ENCODE results near the gene ANKRD36B. TPM values are rescaled to one million over a fixed set of nuclear protein-coding genes. Genes with fewer than 3 reads are reported as not detected.

Gene ANKRD36B
- total RNA-seq (2022; extraction: Qiagen RNA extraction) = 4.3 to 5.9 TPM (median 5.4 TPM) in 5 replicates

GRCh38 chr2:97589598-97590510, at the start of gene ANKRD36B:
ANKRD36B (minus strand) TSS chr2:97589877; CDS start chr2:97589685, 192 bp downstream.

Other genes starting within 250 kb of the ANKRD36B start
- gene COX5B, start 56.2 kb upstream of the ANKRD36B start, total RNA-seq (2022; extraction: Qiagen RNA extraction) = 206 to 338 TPM (median 315 TPM) in 5 replicates
- gene ACTR1B, start 74.2 kb upstream of the ANKRD36B start, total RNA-seq (2022; extraction: Qiagen RNA extraction) = 38.1 to 44.6 TPM (median 42.1 TPM) in 5 replicates
- gene C2orf92, start 79.8 kb upstream of the ANKRD36B start, total RNA-seq (2022; extraction: Qiagen RNA extraction) = 0.71 to 1.0 TPM (median 0.83 TPM) in 5 replicates
- gene ZAP70, start 123.7 kb upstream of the ANKRD36B start, total RNA-seq (2022; extraction: Qiagen RNA extraction) = 0.10 to 0.12 TPM in 2 of 5 replicates, not detected in the others